Chondrocyte (in vitro differentiated cells): ENCODE measurements around the gene STRA8. TPM values are rescaled to one million over a fixed set of nuclear protein-coding genes. Genes with fewer than 3 reads are reported as not detected.

ENCODE experiments used
- DNase-seq: peaks from one replicate; pipeline ENCODE4 v3.0.0; 2021; ENCODE audit warnings: mixed read lengths, low spot score
- H3K27ac Mint-ChIP-seq: one replicate; pipeline ENCODE4 v1.8.0; 2021; ENCODE audit warnings: mild to moderate bottlenecking, moderate library complexity, mixed read lengths; ENCODE audit not compliant: unreplicated experiment
- H3K27me3 Mint-ChIP-seq: 2 replicates; pipeline ENCODE4 v1.8.0; 2021; ENCODE audit warnings: low read depth, mixed read lengths
- H3K36me3 Mint-ChIP-seq: 2 replicates; pipeline ENCODE4 v1.8.0; 2021; ENCODE audit warnings: low read depth, mixed read lengths
- H3K4me1 Mint-ChIP-seq: 2 replicates; pipeline ENCODE4 v1.8.0; 2021; ENCODE audit warnings: low read depth, mild to moderate bottlenecking, mixed read lengths
- H3K4me3 Mint-ChIP-seq: one replicate; pipeline ENCODE4 v1.8.0; 2021; ENCODE audit warnings: mild to moderate bottlenecking, moderate library complexity, mixed read lengths; ENCODE audit not compliant: unreplicated experiment
- H3K9me3 Mint-ChIP-seq: 2 replicates; pipeline ENCODE4 v1.8.0; 2021; ENCODE audit warnings: low read depth, mixed read lengths
- CTCF ChIP-seq: fragments of 200-600 bp; sonication (generic); IDR thresholded peaks from 2 replicates; pipeline ENCODE4 v1.5.0; 2021; ENCODE audit warnings: antibody characterized with exemption, mild to moderate bottlenecking, moderate library complexity
- total RNA-seq: library from RNA; stranded (reverse); gene quantifications from 3 replicates; pipeline ENCODE4 v1.2.1, GENCODE V29; 2021

The STRA8 gene
- total RNA-seq, 1 donor from 2014 or later = not detected

GRCh38 chr7:135275971-135276580, 42.4 kb downstream of the STRA8 start:
- H3K9me3 Mint-ChIP-seq = no peaks in the 10 kb centered on the region

GRCh38 chr7:135277161-135277560, 43.5 kb downstream of the STRA8 start:
- Mint-ChIP-seq H3K4me3 (no peak overlapping the region), H3K9me3 (no peaks in the 10 kb centered on the region)

More at GRCh38 chr7:135275971-135276580, 42.4 kb downstream of the STRA8 start:
- Mint-ChIP-seq H3K4me3 (no peak overlapping the region), H3K36me3 (no peaks in the 10 kb centered on the region), H3K27ac (no peak overlapping the region), H3K4me1 (no peaks in the 10 kb centered on the region), H3K27me3 (peaks cover 23% of the 10 kb centered on the region)
- no peak for TF ChIP-seq CTCF
- DNase-seq = no peak

GRCh38 chr7:135281363-135281949, 47.8 kb downstream of the STRA8 start:
- Mint-ChIP-seq H3K36me3 (no peaks in the 10 kb centered on the region), H3K27ac (no peak overlapping the region), H3K27me3 (peaks cover 23% of the 10 kb centered on the region), H3K9me3 (no peaks in the 10 kb centered on the region), H3K4me3 (no peak overlapping the region), H3K4me1 (peaks cover 9% of the 10 kb centered on the region)
- peak; percentile 100 for TF ChIP-seq CTCF
- DNase-seq = no peak

More at GRCh38 chr7:135277161-135277560, 43.5 kb downstream of the STRA8 start:
- Mint-ChIP-seq H3K27me3 (peaks cover 23% of the 10 kb centered on the region), H3K36me3 (no peaks in the 10 kb centered on the region), H3K4me1 (peaks cover 9% of the 10 kb centered on the region), H3K27ac (no peak overlapping the region)
- no peak for TF ChIP-seq CTCF
- no peak for DNase-seq

GRCh38 chr7:135282561-135283254, 49.1 kb downstream of the STRA8 start:
- no peak for TF ChIP-seq CTCF
- Mint-ChIP-seq H3K27me3 (peaks cover 23% of the 10 kb centered on the region), H3K4me1 (peaks cover 9% of the 10 kb centered on the region), H3K9me3 (no peaks in the 10 kb centered on the region), H3K36me3 (no peaks in the 10 kb centered on the region), H3K27ac (no peak overlapping the region), H3K4me3 (no peak overlapping the region)
- DNase-seq = no peak

GRCh38 chr7:135283959-135284638, 50.5 kb downstream of the STRA8 start:
- Mint-ChIP-seq H3K4me3 (no peak overlapping the region), H3K4me1 (peaks cover 9% of the 10 kb centered on the region), H3K36me3 (no peaks in the 10 kb centered on the region), H3K9me3 (no peaks in the 10 kb centered on the region), H3K27me3 (peaks cover 16% of the 10 kb centered on the region), H3K27ac (no peak overlapping the region)
- TF ChIP-seq CTCF = no peak
- no peak for DNase-seq
